ENCODE results near the gene FLG.
"Not testable (repeated sequence)": the region's sequence is repeated elsewhere in the genome, so short reads cannot be mapped to it uniquely, and the experiment has no call there.

DNA sequence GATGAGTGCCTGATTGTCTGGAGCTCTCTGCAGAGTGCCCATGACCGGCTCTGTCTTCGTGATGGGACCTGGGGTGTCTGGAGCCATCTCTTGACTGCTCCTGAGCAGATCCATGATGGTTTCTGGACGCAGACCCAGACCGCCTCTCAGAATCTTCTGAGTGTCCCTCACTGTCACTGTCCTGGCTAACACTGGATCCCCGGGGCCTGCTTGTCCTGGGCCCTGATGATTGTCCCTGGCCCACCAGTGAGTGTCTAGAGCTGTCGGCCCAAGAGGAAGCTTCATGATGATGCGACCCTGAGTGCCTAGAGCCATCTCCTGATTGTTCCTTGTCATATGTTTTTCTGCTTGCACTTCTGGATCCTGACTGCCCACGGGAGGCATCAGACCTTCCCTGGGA is 17.1 kb downstream of the FLG start:
- TF ChIP-seq POLR2A (IDR thresholded peaks at IDR 0.05), result not testable (repeated sequence)
- TF ChIP-seq, protein P1, sequence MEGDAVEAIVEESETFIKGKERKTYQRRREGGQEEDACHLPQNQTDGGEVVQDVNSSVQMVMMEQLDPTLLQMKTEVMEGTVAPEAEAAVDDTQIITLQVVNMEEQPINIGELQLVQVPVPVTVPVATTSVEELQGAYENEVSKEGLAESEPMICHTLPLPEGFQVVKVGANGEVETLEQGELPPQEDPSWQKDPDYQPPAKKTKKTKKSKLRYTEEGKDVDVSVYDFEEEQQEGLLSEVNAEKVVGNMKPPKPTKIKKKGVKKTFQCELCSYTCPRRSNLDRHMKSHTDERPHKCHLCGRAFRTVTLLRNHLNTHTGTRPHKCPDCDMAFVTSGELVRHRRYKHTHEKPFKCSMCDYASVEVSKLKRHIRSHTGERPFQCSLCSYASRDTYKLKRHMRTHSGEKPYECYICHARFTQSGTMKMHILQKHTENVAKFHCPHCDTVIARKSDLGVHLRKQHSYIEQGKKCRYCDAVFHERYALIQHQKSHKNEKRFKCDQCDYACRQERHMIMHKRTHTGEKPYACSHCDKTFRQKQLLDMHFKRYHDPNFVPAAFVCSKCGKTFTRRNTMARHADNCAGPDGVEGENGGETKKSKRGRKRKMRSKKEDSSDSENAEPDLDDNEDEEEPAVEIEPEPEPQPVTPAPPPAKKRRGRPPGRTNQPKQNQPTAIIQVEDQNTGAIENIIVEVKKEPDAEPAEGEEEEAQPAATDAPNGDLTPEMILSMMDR (IDR thresholded peaks at IDR 0.05), result not testable (repeated sequence)
